IMR-90 (cell line): ENCODE measurements around the gene HAUS7. TPM values are rescaled to one million over a fixed set of nuclear protein-coding genes. Genes with fewer than 3 reads are reported as not detected.

ENCODE experiments used
- ATAC-seq: fragments of 200-7000 bp; cut with Tn5 transposase; 2 replicates; pipeline ENCODE4 v1.9.1; 2020; ENCODE audit warnings: low read depth, mild to moderate bottlenecking, moderate library complexity
- BruUV-seq: library from RNA; stranded (reverse); fragments of 400-500 nt; replicated peaks from 2 replicates; lab custom pipeline; 2021; lab: Mats Ljungman, UMichigan
- CTCF ChIA-PET: fragments of 300-600 bp; formaldehyde crosslinking; extraction: SDS; loops from one replicate; lab custom pipeline; 2021; ENCODE audit warnings: antibody characterized with exemption; lab: Yijun Ruan, JAX
- POLR2A ChIA-PET: fragments of 300-600 bp; sonication (Branson Sonifier 250); formaldehyde crosslinking; loops from one replicate; lab custom pipeline; 2022; ENCODE audit warnings: antibody characterized with exemption; ENCODE audit not compliant: unreplicated experiment; lab: Charles Lee
- DNase-seq: peaks from one replicate; pipeline ENCODE4 v3.0.0; 2013
- H2AFZ ChIP-seq: replicated peaks from 2 replicates; pipeline ENCODE3; 2013; ENCODE audit warnings: low read length, mild to moderate bottlenecking; ENCODE audit not compliant: poor library complexity
- H2AK5ac ChIP-seq: 2 replicates; pipeline ENCODE4 v1.6.1; 2013; ENCODE audit warnings: low read depth, low read length, inconsistent platforms
- H2AK9ac ChIP-seq: replicated peaks from 2 replicates; pipeline ENCODE3; 2013; ENCODE audit warnings: mild to moderate bottlenecking, low read depth, low read length, moderate library complexity; ENCODE audit not compliant: poor library complexity
- H2BK120ac ChIP-seq: 2 replicates; pipeline ENCODE4 v1.6.1; 2013; ENCODE audit warnings: low read depth, low read length, inconsistent platforms
- H2BK15ac ChIP-seq: 3 replicates; pipeline ENCODE4 v1.6.1; 2013; ENCODE audit warnings: low read depth, low read length, inconsistent platforms
- H2BK20ac ChIP-seq: 2 replicates; pipeline ENCODE4 v1.6.1; 2013; ENCODE audit warnings: low read depth, mild to moderate bottlenecking, inconsistent platforms, low read length, moderate library complexity
- H2BK5ac ChIP-seq: 2 replicates; pipeline ENCODE4 v1.6.1; 2013; ENCODE audit warnings: mild to moderate bottlenecking, low read depth, low read length, inconsistent platforms; ENCODE audit not compliant: poor library complexity, severe bottlenecking
- H3K14ac ChIP-seq: replicated peaks from 2 replicates; pipeline ENCODE4 v1.6.1; 2013; ENCODE audit warnings: low read depth, low read length, inconsistent platforms
- H3K18ac ChIP-seq: 2 replicates; pipeline ENCODE4 v1.6.1; 2013; ENCODE audit warnings: low read depth, low read length, control low read depth
- H3K23ac ChIP-seq: 2 replicates; pipeline ENCODE4 v1.6.1; 2013; ENCODE audit warnings: low read depth, low read length, inconsistent platforms
- H3K27ac ChIP-seq: 2 replicates; pipeline ENCODE4 v1.5.1; 2013; ENCODE audit warnings: mild to moderate bottlenecking, control low read depth, low read length; ENCODE audit not compliant: insufficient read depth
- H3K27me3 ChIP-seq: 2 replicates; pipeline ENCODE4 v1.6.1; 2013; ENCODE audit warnings: low read length; ENCODE audit not compliant: control insufficient read depth, insufficient read depth
- H3K36me3 ChIP-seq: 2 replicates; pipeline ENCODE4 v1.6.1; 2013; ENCODE audit warnings: low read length, mixed read lengths; ENCODE audit not compliant: control insufficient read depth, insufficient read depth
- H3K4ac ChIP-seq: 2 replicates; pipeline ENCODE4 v1.6.1; 2013; ENCODE audit warnings: low read depth, low read length, inconsistent platforms
- H3K4me1 ChIP-seq: 2 replicates; pipeline ENCODE4 v1.6.1; 2013; ENCODE audit warnings: low read length, mixed read lengths; ENCODE audit not compliant: control insufficient read depth, insufficient read depth
- H3K4me2 ChIP-seq: 2 replicates; pipeline ENCODE4 v1.6.1; 2013; ENCODE audit warnings: low read depth, mild to moderate bottlenecking, control low read depth, low read length, moderate library complexity
- H3K4me3 ChIP-seq: 2 replicates; pipeline ENCODE4 v1.5.1; 2013; ENCODE audit warnings: low read depth, mild to moderate bottlenecking, control low read depth, low read length, moderate library complexity; ENCODE audit not compliant: insufficient read depth
- H3K56ac ChIP-seq: 2 replicates; pipeline ENCODE4 v1.6.1; 2013; ENCODE audit warnings: low read length, inconsistent platforms; ENCODE audit not compliant: insufficient read depth; ENCODE audit errors: extremely low read depth
- H3K79me1 ChIP-seq, 2 experiments: 2 replicates each; pipeline ENCODE4 v1.6.1; 2013; ENCODE audit warnings: low read length in 2 of 2, inconsistent platforms in 1 of 2, low read depth in 1 of 2
- H3K9ac ChIP-seq: 2 replicates; pipeline ENCODE4 v1.6.1; 2013; ENCODE audit warnings: low read depth, low read length, control low read depth
- H3K9me1 ChIP-seq: 2 replicates; pipeline ENCODE4 v1.6.1; 2013; ENCODE audit warnings: low read length, inconsistent platforms; ENCODE audit not compliant: insufficient read depth
- H3K9me3 ChIP-seq: 2 replicates; pipeline ENCODE4 v1.6.1; 2013; ENCODE audit warnings: low read length; ENCODE audit not compliant: control insufficient read depth, insufficient read depth
- H4K20me1 ChIP-seq: 2 replicates; pipeline ENCODE4 v1.6.1; 2013; ENCODE audit warnings: low read length, inconsistent platforms; ENCODE audit not compliant: insufficient read depth
- H4K5ac ChIP-seq: 2 replicates; pipeline ENCODE4 v1.6.1; 2013; ENCODE audit warnings: mild to moderate bottlenecking, low read depth, low read length, control low read depth
- H4K8ac ChIP-seq, 2 experiments: 2 replicates each; pipeline ENCODE4 v1.6.1; 2013; ENCODE audit warnings: low read depth in 2 of 2, low read length in 2 of 2, control low read depth in 1 of 2, inconsistent platforms in 1 of 2
- H4K91ac ChIP-seq: 2 replicates; pipeline ENCODE4 v1.6.1; 2013; ENCODE audit warnings: low read depth, low read length, inconsistent platforms; ENCODE audit not compliant: insufficient read depth
- CEBPB ChIP-seq: IDR thresholded peaks from 2 replicates; pipeline ENCODE4 v1.6.1; 2012; ENCODE audit warnings: low read depth, low read length, improper control_type of control experiment
- CHD1 ChIP-seq: IDR thresholded peaks from 2 replicates; pipeline ENCODE4 v1.6.1; 2012; ENCODE audit warnings: low read depth, low read length, improper control_type of control experiment
- FOS ChIP-seq: fragments of 150-350 bp; IDR thresholded peaks from 2 replicates; pipeline ENCODE4 v1.6.1; 2016; ENCODE audit warnings: low read depth, low read length
- MAZ ChIP-seq: IDR thresholded peaks from 2 replicates; pipeline ENCODE4 v1.6.1; 2012; ENCODE audit warnings: low read depth, mild to moderate bottlenecking, low read length, improper control_type of control experiment, moderate library complexity, borderline replicate concordance
- NFE2L2 ChIP-seq: fragments of 150-350 bp; IDR thresholded peaks from 2 replicates; pipeline ENCODE4 v1.6.1; 2016; ENCODE audit warnings: low read depth, mild to moderate bottlenecking, low read length
- POLR2A ChIP-seq: IDR thresholded peaks from 2 replicates; pipeline ENCODE4 v1.6.1; 2012; ENCODE audit warnings: mild to moderate bottlenecking, low read depth, low read length
- RAD21 ChIP-seq: IDR thresholded peaks from 2 replicates; pipeline ENCODE4 v1.6.1; 2012; ENCODE audit warnings: low read length, improper control_type of control experiment
- RCOR1 ChIP-seq: IDR thresholded peaks from 2 replicates; pipeline ENCODE4 v1.6.1; 2012; ENCODE audit warnings: mild to moderate bottlenecking, low read length, improper control_type of control experiment; ENCODE audit not compliant: insufficient replicate concordance
- RFX5 ChIP-seq: IDR thresholded peaks from 2 replicates; pipeline ENCODE4 v1.8.0; 2012; ENCODE audit warnings: low read depth, mild to moderate bottlenecking, low read length, moderate library complexity
- USF2 ChIP-seq: fragments of 150-350 bp; IDR thresholded peaks from 2 replicates; pipeline ENCODE4 v1.6.1; 2017; ENCODE audit warnings: mild to moderate bottlenecking, antibody characterized with exemption, low read length, low read depth
- WGBS, 2 experiments: methylation state at CpG; one replicate each; pipeline versions ENCODE4 v1.1.5 to v1.1.7; 2013; ENCODE audit warnings: missing lambda C conversion rate in 2 of 2; ENCODE audit not compliant: insufficient read length in 1 of 2; ENCODE audit errors: extremely low coverage in 2 of 2; 5-methylcytosine and 5-hydroxymethylcytosine counted together
- dilution Hi-C: fragments of 300-500 bp; cut with HindIII; formaldehyde crosslinking; loops from one replicate; pipeline ENCODE4 v1.14.3; 2018; ENCODE audit warnings: low sequenced_read_pairs; ENCODE audit not compliant: unreplicated experiment
- in situ Hi-C: fragments of 300-500 bp; cut with MboI; formaldehyde crosslinking; loops from 3 replicates; pipeline ENCODE4 v1.14.3; 2019; ENCODE audit warnings: low sequenced_read_pairs, inconsistent platforms, mixed read lengths
- intact Hi-C: fragments of 100-400 bp; cut with micrococcal nuclease; formaldehyde crosslinking; loops from 2 replicates; pipeline ENCODE4 v1.10.0; 2022
- polyA plus RNA-seq, 3 experiments: library from polyadenylated mRNA; depleted of rRNA; stranded (reverse); fragments of >200 nt; gene quantifications; 2 replicates each; pipeline ENCODE4 v1.2.3, GENCODE V29; 2012; ENCODE audit warnings: low replicate concordance in 1 of 3
- total RNA-seq: library from RNA; depleted of rRNA; stranded (reverse); fragments of >200 nt; gene quantifications from 2 replicates; pipeline ENCODE4 v1.2.3, GENCODE V29; 2012

The HAUS7 gene
- total and polyA plus RNA-seq, 2 of the 4 experiments (the other 2 are of a cell fraction): 10.8 to 25.9 TPM

- TF ChIP-seq USF2: no peak
Measured at GRCh38 chrX:153417637-153418036, 52.7 kb downstream of the HAUS7 start (continued).

GRCh38 chrX:153416781-153417450 lies 53.5 kb downstream of the HAUS7 start:
- H2AFZ ChIP-seq: no peak overlapping the region
- peaks cover 4% of the 10 kb centered on the region; the same call in 1 of the 2 replicates for H3K9me3 ChIP-seq
- no peak overlapping the region for H2BK20ac ChIP-seq
- H4K91ac ChIP-seq: no peak overlapping the region
- no peak for DNase-seq
- H2BK120ac ChIP-seq: no peak overlapping the region
- H3K79me1 ChIP-seq: no peaks in the 10 kb centered on the region
- no peak for TF ChIP-seq CHD1
- no peak for TF ChIP-seq POLR2A
- no peak for TF ChIP-seq RFX5
- no peak for TF ChIP-seq RAD21
- TF ChIP-seq CEBPB: no peak
- TF ChIP-seq RCOR1: no peak
- no peak for TF ChIP-seq NFE2L2
- TF ChIP-seq FOS: no peak
- TF ChIP-seq MAZ: no peak
- no peak overlapping the region for H3K4ac ChIP-seq
- ATAC-seq: no peak
- no peak overlapping the region for H3K9ac ChIP-seq
- H3K4me3 ChIP-seq: no peak overlapping the region
- H3K23ac ChIP-seq: no peak overlapping the region
- no peak overlapping the region for H2AK9ac ChIP-seq
- no peak overlapping the region for H3K18ac ChIP-seq
- no peak overlapping the region for H3K27ac ChIP-seq
- no peaks in the 10 kb centered on the region for H3K36me3 ChIP-seq
- H2AK5ac ChIP-seq: no peak overlapping the region
- no peak overlapping the region for H2BK15ac ChIP-seq
- BruUV-seq: no TSS peak
- in situ Hi-C loops: loop anchor here (25.0 kb wide), 1 partner anchor 230 kb away; the partner anchor contains the start of gene MAGEA1
- no peak overlapping the region for H4K5ac ChIP-seq
- H3K14ac ChIP-seq: no peak overlapping the region
- WGBS, 2 experiments: no CpG with 5 or more reads among the region's 12 CpGs
- dilution Hi-C loops: no loop called here
- no peak overlapping the region for H3K4me2 ChIP-seq
- intact Hi-C loops: no loop called here
- H3K27me3 ChIP-seq: peaks cover 12% of the 10 kb centered on the region
- no peaks in the 10 kb centered on the region for H3K9me1 ChIP-seq
- H4K20me1 ChIP-seq: no peaks in the 10 kb centered on the region
- H3K56ac ChIP-seq: no peak overlapping the region
- H2BK5ac ChIP-seq: no peak overlapping the region
- no peaks in the 10 kb centered on the region for H3K4me1 ChIP-seq
- POLR2A ChIA-PET: interaction anchor here (0.6 kb wide), 1 partner anchor 406 kb away, joined by 3 read pairs; no protein-coding TSS in a partner anchor
- CTCF ChIA-PET: no interaction called here
- no peak overlapping the region for H4K8ac ChIP-seq
